Stimulated activated memory B cell treated with anti-CD40 and anti-IgM and Interleukin-4, amounts not matched to agents 10 μg/mL and 1 μg/mL and 100 μg/mL, for 72 hours (primary cell): ENCODE results near the gene ZDHHC8.

Source experiments
- ATAC-seq: fragments of 150-1000 bp; cut with Tn5 transposase; 2 replicates; pipeline ENCODE4 v1.10.0; 2021
- H3K27ac Mint-ChIP-seq: one replicate; pipeline ENCODE4 v1.8.0; 2022; ENCODE audit warnings: mild to moderate bottlenecking, mixed read lengths
- H3K27me3 Mint-ChIP-seq: one replicate; pipeline ENCODE4 v1.8.0; 2022; ENCODE audit warnings: mixed read lengths
- H3K36me3 Mint-ChIP-seq: one replicate; pipeline ENCODE4 v1.8.0; 2022; ENCODE audit warnings: mixed read lengths
- H3K4me1 Mint-ChIP-seq: one replicate; pipeline ENCODE4 v1.8.0; 2022; ENCODE audit warnings: mixed read lengths
- H3K4me3 Mint-ChIP-seq: one replicate; pipeline ENCODE4 v1.8.0; 2022; ENCODE audit warnings: mild to moderate bottlenecking, moderate library complexity, mixed read lengths
- H3K9me3 Mint-ChIP-seq: one replicate; pipeline ENCODE4 v1.8.0; 2022; ENCODE audit warnings: mixed read lengths

The ZDHHC8 gene

GRCh38 chr22:20092477-20092854 is 39.1 kb upstream of the ZDHHC8 start:
- ATAC-seq: no peak
- H3K4me3 Mint-ChIP-seq: no peak overlapping the region
- no peaks in the 10 kb centered on the region for H3K9me3 Mint-ChIP-seq
- H3K27me3 Mint-ChIP-seq: no peaks in the 10 kb centered on the region
- peaks cover 94% of the 10 kb centered on the region for H3K36me3 Mint-ChIP-seq
- no peak overlapping the region for H3K27ac Mint-ChIP-seq
- no peaks in the 10 kb centered on the region for H3K4me1 Mint-ChIP-seq

DNA sequence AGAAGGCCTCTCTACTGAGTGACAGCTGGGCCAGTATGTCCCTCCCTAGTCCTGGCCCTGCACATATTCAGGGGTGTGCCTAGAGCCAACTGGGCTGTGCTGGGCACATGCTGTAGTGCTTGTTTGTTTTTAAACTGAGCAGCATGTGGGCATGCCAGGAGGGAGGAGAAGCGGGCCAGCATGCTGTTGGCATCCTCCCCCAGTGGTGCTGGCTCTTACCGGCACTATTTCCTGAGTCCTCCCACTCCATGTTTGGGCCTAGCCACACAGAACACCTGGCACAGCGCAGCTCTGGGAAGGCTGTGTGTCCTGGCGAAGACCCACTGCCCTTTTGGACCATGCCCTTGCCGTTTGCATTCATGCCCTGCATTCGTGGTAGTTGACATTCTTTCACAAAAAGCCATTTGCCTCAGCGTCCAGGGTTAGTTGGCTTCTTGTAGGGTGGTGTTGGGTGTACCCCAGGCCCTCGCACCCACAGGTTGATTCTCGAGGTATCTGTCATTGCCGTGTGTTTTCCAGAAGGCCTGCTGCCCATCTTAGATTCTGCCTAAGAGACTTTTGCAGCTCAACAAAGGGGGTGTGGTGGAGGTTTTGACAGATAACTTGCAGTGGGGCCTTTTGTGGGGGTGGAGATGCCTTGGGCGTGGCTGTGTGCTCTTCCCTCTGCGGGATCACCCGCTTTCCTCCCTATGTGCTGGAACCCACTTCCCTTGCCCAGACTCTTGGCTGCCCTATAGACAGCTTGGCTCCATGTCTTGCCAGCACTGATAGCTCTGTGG is 38.0 kb upstream of the ZDHHC8 start:
- no peak for ATAC-seq
- Mint-ChIP-seq H3K4me1 (no peaks in the 10 kb centered on the region), H3K36me3 (peaks cover 95% of the 10 kb centered on the region), H3K27ac (no peak overlapping the region), H3K9me3 (no peaks in the 10 kb centered on the region), H3K4me3 (no peak overlapping the region), H3K27me3 (no peaks in the 10 kb centered on the region)

GRCh38 chr22:20094197-20094807 is 37.3 kb upstream of the ZDHHC8 start:
- ATAC-seq: no peak
- Mint-ChIP-seq H3K9me3 (no peaks in the 10 kb centered on the region), H3K27me3 (no peaks in the 10 kb centered on the region), H3K4me3 (no peak overlapping the region), H3K4me1 (no peaks in the 10 kb centered on the region), H3K36me3 (peaks cover 89% of the 10 kb centered on the region), H3K27ac (no peak overlapping the region)

- H3K9me3 Mint-ChIP-seq: no peaks in the 10 kb centered on the region
- peaks cover 84% of the 10 kb centered on the region for H3K36me3 Mint-ChIP-seq
- no peaks in the 10 kb centered on the region for H3K4me1 Mint-ChIP-seq
- no peaks in the 10 kb centered on the region for H3K27me3 Mint-ChIP-seq
- ATAC-seq: no peak
- no peak overlapping the region for H3K4me3 Mint-ChIP-seq
- H3K27ac Mint-ChIP-seq: no peak overlapping the region
These were observed 36.1 kb upstream of the ZDHHC8 start for GRCh38 chr22:20095521-20095920.

GRCh38 chr22:20096574-20097420 is 34.8 kb upstream of the ZDHHC8 start:
- Mint-ChIP-seq H3K36me3 (peaks cover 79% of the 10 kb centered on the region), H3K27me3 (no peaks in the 10 kb centered on the region), H3K27ac (no peak overlapping the region), H3K9me3 (no peaks in the 10 kb centered on the region), H3K4me3 (no peak overlapping the region), H3K4me1 (no peaks in the 10 kb centered on the region)
- ATAC-seq: no peak

GRCh38 chr22:20099099-20099711 is 32.4 kb upstream of the ZDHHC8 start:
- no peak overlapping the region for H3K27ac Mint-ChIP-seq
- peaks cover 73% of the 10 kb centered on the region for H3K36me3 Mint-ChIP-seq
- no peak for ATAC-seq
- H3K4me1 Mint-ChIP-seq: no peaks in the 10 kb centered on the region
- no peak overlapping the region for H3K4me3 Mint-ChIP-seq
- H3K9me3 Mint-ChIP-seq: no peaks in the 10 kb centered on the region
- H3K27me3 Mint-ChIP-seq: no peaks in the 10 kb centered on the region

DNA sequence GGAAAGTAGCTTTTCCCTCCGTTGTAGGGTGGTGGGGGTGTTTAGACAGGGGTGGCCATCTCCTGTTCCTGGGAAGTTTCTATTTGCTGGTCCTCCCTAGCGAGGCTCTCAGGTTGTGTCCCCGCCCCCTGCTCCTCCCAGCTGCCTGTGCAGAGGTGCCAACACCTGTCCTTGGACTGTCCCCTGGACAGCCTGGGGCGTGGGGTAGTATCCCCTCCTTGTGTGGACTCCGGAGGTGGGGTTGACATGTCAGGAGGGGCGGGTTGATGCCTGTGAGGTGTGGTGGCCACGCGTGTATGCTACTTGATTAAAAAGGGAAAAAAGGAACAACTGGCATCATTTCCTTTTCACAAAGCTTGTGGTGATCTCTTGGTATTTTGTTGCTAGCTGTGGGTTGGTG is 30.0 kb upstream of the ZDHHC8 start:
- H3K27me3 Mint-ChIP-seq: no peaks in the 10 kb centered on the region
- H3K9me3 Mint-ChIP-seq: no peaks in the 10 kb centered on the region
- ATAC-seq: no peak
- H3K27ac Mint-ChIP-seq: no peak overlapping the region
- no peak overlapping the region for H3K4me3 Mint-ChIP-seq
- H3K4me1 Mint-ChIP-seq: no peaks in the 10 kb centered on the region
- peaks cover 54% of the 10 kb centered on the region for H3K36me3 Mint-ChIP-seq

DNA sequence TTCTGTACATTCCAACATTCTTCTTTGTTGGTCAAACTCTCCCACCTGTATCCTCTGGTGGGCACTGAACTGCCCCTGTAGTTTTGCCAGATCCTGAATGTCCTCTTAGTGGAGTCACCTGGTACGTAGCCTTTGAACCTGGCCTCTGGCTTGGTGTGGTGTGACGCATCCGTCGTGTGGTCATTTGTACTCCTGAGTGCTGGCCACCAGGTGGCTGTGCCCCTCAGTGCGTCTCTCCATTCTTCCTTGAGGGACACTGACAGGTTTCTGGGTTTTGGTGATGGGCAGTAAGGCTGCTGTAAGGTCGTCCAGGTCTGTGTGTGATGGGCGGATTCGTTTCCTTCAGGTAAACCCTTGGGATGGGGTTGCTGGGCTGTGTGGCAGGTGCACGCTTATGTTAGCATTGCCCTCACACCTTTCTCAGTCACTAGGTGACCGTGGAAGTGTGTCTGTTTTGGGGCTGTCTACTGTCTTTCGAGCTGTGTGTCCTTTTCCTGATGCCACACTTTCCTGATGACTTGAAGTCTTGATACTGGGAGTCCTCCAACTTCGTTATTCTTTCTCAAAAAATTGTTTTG is 29.3 kb upstream of the ZDHHC8 start:
- H3K36me3 Mint-ChIP-seq: peaks cover 54% of the 10 kb centered on the region
- H3K27me3 Mint-ChIP-seq: no peaks in the 10 kb centered on the region
- no peak overlapping the region for H3K4me3 Mint-ChIP-seq
- H3K4me1 Mint-ChIP-seq: no peaks in the 10 kb centered on the region
- H3K27ac Mint-ChIP-seq: no peak overlapping the region
- no peak for ATAC-seq
- no peaks in the 10 kb centered on the region for H3K9me3 Mint-ChIP-seq

DNA sequence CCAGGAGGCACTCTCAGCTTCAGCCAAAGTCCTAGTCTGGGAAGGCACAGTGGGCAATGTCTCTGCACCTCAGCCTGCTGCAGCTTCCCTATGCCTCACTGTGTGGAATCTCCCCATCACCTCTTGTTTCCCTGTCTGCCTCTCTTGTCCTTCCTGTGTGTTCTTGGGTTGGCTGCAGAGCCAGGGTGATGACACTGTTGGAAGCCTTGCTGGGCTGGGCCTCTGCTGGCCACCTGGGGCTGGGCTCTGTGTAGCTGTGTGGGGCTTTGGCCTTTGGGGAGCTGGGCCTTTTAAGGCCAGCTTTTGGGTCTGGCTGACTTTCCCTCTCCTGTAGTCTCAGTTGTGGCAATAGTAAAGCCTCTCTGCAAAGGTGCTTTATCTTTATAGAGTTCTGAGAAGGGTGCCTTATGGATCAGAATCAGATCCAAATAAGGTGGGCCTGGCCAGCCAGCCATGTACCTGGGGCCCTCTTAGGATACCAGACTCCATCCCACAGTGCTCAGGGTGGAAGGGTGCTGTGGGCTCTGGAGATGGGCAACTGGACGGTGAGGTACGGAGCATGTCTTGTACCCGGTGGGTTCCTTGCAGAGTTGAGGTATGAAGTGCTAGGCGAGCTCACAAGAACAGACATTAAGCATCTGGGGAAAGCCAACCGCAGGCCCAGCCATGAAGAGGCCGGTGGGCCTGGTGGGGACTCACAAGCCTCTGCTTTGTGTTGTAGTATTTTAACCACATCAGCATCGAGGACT is 26.0 kb upstream of the ZDHHC8 start:
- Mint-ChIP-seq H3K9me3 (no peaks in the 10 kb centered on the region), H3K4me1 (peaks cover under 1% of the 10 kb centered on the region), H3K36me3 (peaks cover 48% of the 10 kb centered on the region), H3K27me3 (no peaks in the 10 kb centered on the region), H3K27ac (no peak overlapping the region), H3K4me3 (no peak overlapping the region)
- no peak for ATAC-seq

DNA sequence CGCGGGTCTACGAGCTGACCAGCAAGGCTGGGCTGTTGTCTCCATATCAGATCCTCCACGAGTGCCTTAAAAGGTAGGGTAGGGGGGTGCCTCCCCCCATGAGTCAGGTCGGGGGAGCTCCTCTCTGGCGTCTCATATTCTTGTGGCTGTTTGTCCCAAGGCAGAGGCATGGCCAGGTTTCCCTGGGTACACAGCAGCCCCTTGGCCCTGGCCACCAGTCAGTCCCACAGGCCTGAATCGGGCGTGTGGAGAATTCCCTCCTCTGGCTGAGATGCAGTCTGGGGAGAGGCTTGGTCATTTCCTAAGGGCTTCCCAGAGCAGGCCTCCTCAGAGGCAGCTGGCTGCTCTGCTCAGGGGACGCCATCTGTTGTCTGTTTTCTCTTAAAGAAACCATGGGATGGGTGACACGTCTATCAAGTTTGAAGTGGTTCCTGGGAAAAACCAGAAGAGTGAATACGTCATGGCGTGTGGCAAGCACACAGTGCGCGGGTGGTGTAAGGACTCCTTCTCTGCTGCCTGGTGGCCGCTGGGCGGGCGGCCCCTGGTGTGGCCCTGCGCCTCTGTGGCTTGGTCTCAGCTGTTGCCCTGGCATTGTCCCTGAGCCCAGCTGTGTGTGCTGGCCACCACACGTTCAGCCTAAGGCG is 25.3 kb upstream of the ZDHHC8 start:
- peaks cover 44% of the 10 kb centered on the region for H3K36me3 Mint-ChIP-seq
- peaks cover 7% of the 10 kb centered on the region for H3K4me1 Mint-ChIP-seq
- H3K27ac Mint-ChIP-seq: no peak overlapping the region

DNA sequence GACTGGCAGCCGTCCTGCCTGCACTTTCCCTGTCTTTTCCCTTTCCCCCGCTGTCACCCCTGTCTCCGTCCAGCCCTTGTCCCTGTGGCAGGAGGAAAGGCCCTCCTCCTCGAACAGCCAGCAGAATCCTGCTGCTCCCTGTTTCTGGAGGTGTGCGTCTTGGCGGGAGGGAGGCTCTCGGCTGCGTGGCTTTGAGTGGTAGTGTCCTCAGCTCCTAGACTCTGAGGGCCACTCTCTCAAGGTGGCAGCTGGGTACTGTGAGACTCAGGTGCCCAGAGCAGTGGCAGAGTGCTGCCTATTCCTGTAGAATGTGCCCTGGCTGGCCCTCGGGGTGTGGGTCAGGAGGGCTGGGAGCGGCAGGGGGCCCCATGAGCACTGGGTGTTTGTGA is 24.8 kb upstream of the ZDHHC8 start:
- ATAC-seq: no peak
- Mint-ChIP-seq H3K9me3 (no peaks in the 10 kb centered on the region), H3K27ac (no peak overlapping the region), H3K4me1 (peaks cover 10% of the 10 kb centered on the region), H3K27me3 (no peaks in the 10 kb centered on the region), H3K4me3 (no peak overlapping the region), H3K36me3 (peaks cover 41% of the 10 kb centered on the region)

More for the DNA sequence above, 25.3 kb upstream of the ZDHHC8 start:
- Mint-ChIP-seq H3K27me3 (no peaks in the 10 kb centered on the region), H3K4me3 (no peak overlapping the region), H3K9me3 (no peaks in the 10 kb centered on the region)
- no peak for ATAC-seq

- H3K9me3 Mint-ChIP-seq: no peaks in the 10 kb centered on the region
- H3K27ac Mint-ChIP-seq: peak overlapping the region; percentile 65
- peaks cover 17% of the 10 kb centered on the region for H3K4me1 Mint-ChIP-seq
- ATAC-seq: no peak
- H3K4me3 Mint-ChIP-seq: no peak overlapping the region
- peaks cover 34% of the 10 kb centered on the region for H3K36me3 Mint-ChIP-seq
- no peaks in the 10 kb centered on the region for H3K27me3 Mint-ChIP-seq
These were observed 24.1 kb upstream of the ZDHHC8 start for GRCh38 chr22:20107471-20107901.

DNA sequence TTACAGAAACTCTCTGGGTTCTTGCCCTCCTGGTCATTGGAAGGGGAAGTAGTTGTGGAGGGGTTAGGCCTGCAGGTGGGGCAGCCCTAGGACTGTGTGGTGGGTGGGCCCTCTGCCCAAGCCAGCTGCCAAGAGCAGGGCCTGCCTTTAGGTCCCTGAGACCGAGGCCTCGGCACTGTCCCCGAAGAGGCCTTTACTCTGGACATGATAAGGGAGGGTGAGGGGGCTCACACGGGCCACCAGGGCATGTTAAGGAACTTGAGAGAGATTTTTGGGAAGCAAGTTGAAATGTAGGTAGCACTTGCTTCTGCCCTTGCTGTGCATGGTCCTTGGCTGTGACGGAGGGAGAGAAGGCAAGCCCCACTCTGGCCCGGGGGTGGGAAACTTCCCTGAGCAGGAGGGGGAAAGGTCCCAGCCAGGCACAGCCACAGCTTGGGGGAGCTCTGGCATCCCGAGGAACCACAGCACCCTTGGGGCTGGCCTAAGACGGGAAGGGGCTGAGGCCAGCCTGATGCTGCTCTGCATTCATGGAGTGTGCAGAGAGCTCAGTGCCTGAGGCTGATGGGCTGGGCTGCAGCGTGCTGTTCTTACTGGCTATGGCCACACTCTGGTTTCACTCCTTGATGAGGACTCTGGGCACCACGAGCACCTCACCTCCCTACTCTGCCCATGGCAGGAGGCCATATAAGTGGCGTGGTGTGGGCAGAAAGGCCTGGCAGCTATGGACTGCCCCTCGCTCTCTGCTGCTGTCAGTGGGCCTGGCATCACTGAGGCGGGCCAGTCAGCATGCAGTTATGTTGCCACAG is 23.4 kb upstream of the ZDHHC8 start:
- Mint-ChIP-seq H3K4me1 (peaks cover 20% of the 10 kb centered on the region), H3K36me3 (peaks cover 33% of the 10 kb centered on the region), H3K4me3 (no peak overlapping the region), H3K9me3 (no peaks in the 10 kb centered on the region), H3K27me3 (no peaks in the 10 kb centered on the region), H3K27ac (peak overlapping the region; percentile 65)
- no peak for ATAC-seq
